B cell (primary cell): ENCODE measurements around the gene CPNE5. TPM values are rescaled to one million over a fixed set of nuclear protein-coding genes. Genes with fewer than 3 reads are reported as not detected.

Experiments
- ATAC-seq: fragments of 200-7000 bp; cut with Tn5 transposase; one replicate; pipeline ENCODE4 v1.10.0; 2021; ENCODE audit warnings: low read depth, mild to moderate bottlenecking, moderate number of reproducible peaks, moderate library complexity
- CTCF ChIA-PET: fragments of 350-600 bp; sonication (Branson Sonifier 250); formaldehyde crosslinking; loops from one replicate; lab custom pipeline; 2021; ENCODE audit warnings: antibody characterized with exemption, inconsistent platforms; lab: Charles Lee
- POLR2A ChIA-PET: fragments of 350-600 bp; sonication (Branson Sonifier 250); formaldehyde crosslinking; loops from one replicate; lab custom pipeline; 2021; ENCODE audit warnings: antibody characterized with exemption; lab: Charles Lee
- DNase-seq: peaks from one replicate; pipeline ENCODE4 v3.0.0; 2013
- H2AFZ ChIP-seq: 2 replicates; pipeline ENCODE4 v1.6.1; 2012; ENCODE audit warnings: mild to moderate bottlenecking, low read depth, low read length; ENCODE audit not compliant: insufficient read depth, poor library complexity, severe bottlenecking
- H3K27ac ChIP-seq, 2 donors: 1 replicate in 1 of 2; 2 replicates in 1 of 2; pipeline ENCODE4 v1.5.1; 2012 to 2013; ENCODE audit warnings: low read length in 2 of 2, mild to moderate bottlenecking in 2 of 2, moderate library complexity in 1 of 2
- H3K27me3 ChIP-seq, 4 experiments: fragments of 200-600 bp in 1 of 4; sonication (generic) in 1 of 4; replicated peaks in 1 of 4; 1 replicate in 2 of 4; 2 replicates in 2 of 4; pipeline versions ENCODE4 v1.6.1 to v1.7.0; 2013 to 2016; ENCODE audit warnings: low read length in 3 of 4, mild to moderate bottlenecking in 2 of 4, mixed read lengths in 1 of 4, moderate library complexity in 1 of 4; ENCODE audit not compliant: insufficient read depth in 4 of 4, control insufficient read depth in 3 of 4; ENCODE audit errors: control extremely low read depth in 1 of 4
- H3K36me3 ChIP-seq, 2 experiments: replicated peaks in 1 of 2; 1 replicate in 1 of 2; 2 replicates in 1 of 2; pipeline versions ENCODE4 v1.6.1 to v1.7.1; 2013; ENCODE audit warnings: low read length in 1 of 2; ENCODE audit not compliant: insufficient read depth in 2 of 2, control insufficient read depth in 1 of 2; ENCODE audit errors: control extremely low read depth in 1 of 2, extremely low read depth in 1 of 2
- H3K4me1 ChIP-seq, 2 donors: fragments of 200-600 bp in 1 of 2; sonication (generic) in 1 of 2; 1 replicate in 1 of 2; 2 replicates in 1 of 2; pipeline versions ENCODE4 v1.5.1 to v1.6.1; 2013 to 2017; ENCODE audit warnings: low read length in 2 of 2; ENCODE audit not compliant: control insufficient read depth in 2 of 2, insufficient read depth in 2 of 2
- H3K4me2 ChIP-seq: replicated peaks from 2 replicates; pipeline ENCODE3; 2012; ENCODE audit warnings: mild to moderate bottlenecking, low read depth, low read length; ENCODE audit not compliant: poor library complexity, severe bottlenecking
- H3K4me3 ChIP-seq, 5 experiments: fragments of 200-600 bp in 1 of 5; sonication (generic) in 1 of 5; 1 replicate in 3 of 5; 2 replicates in 2 of 5; pipeline versions ENCODE4 v1.5.1 to v1.7.0; 2011 to 2016; ENCODE audit warnings: low read length in 4 of 5, mild to moderate bottlenecking in 4 of 5, low read depth in 2 of 5, control low read depth in 1 of 5, moderate library complexity in 1 of 5; ENCODE audit not compliant: insufficient read depth in 1 of 5; ENCODE audit errors: control extremely low read depth in 1 of 5, extremely low read depth in 1 of 5
- H3K79me2 ChIP-seq: fragments of 200-600 bp; sonication (generic); one replicate; pipeline ENCODE4 v1.6.0; 2016; ENCODE audit warnings: low read length; ENCODE audit not compliant: control insufficient read depth, insufficient read depth
- H3K9ac ChIP-seq: fragments of 200-600 bp; sonication (generic); 2 replicates; pipeline ENCODE4 v1.6.1; 2017; ENCODE audit warnings: mild to moderate bottlenecking, low read length, moderate library complexity
- H3K9me3 ChIP-seq, 3 donors: one replicate each; pipeline versions ENCODE4 v1.6.1 to v1.7.1; 2013; ENCODE audit warnings: low read length in 2 of 3; ENCODE audit not compliant: control insufficient read depth in 2 of 3, insufficient read depth in 1 of 3; ENCODE audit errors: control extremely low read depth in 1 of 3
- H4K20me1 ChIP-seq: 2 replicates; pipeline ENCODE4 v1.6.0; 2012; ENCODE audit warnings: mild to moderate bottlenecking, low read length; ENCODE audit not compliant: insufficient read depth, control insufficient read depth, poor library complexity, severe bottlenecking
- H3K27ac Mint-ChIP-seq: one replicate; pipeline ENCODE4 v1.8.0; 2021; ENCODE audit warnings: mixed read lengths
- H3K27me3 Mint-ChIP-seq: one replicate; pipeline ENCODE4 v1.8.0; 2021; ENCODE audit warnings: mixed read lengths
- H3K4me1 Mint-ChIP-seq: one replicate; pipeline ENCODE4 v1.8.0; 2021; ENCODE audit warnings: mixed read lengths
- H3K4me3 Mint-ChIP-seq: one replicate; pipeline ENCODE4 v1.8.0; 2021; ENCODE audit warnings: mixed read lengths
- H3K9me3 Mint-ChIP-seq: one replicate; pipeline ENCODE4 v1.8.0; 2022; ENCODE audit warnings: mixed read lengths; ENCODE audit not compliant: insufficient read depth
- CTCF ChIP-seq: fragments of 200-600 bp; IDR thresholded peaks from one replicate; pipeline ENCODE4 v1.8.0; 2022; ENCODE audit warnings: antibody characterized with exemption, mild to moderate bottlenecking
- EZH2 ChIP-seq: IDR thresholded peaks from 2 replicates; pipeline ENCODE4 v1.6.1; 2012; ENCODE audit warnings: borderline replicate concordance, low read depth, mild to moderate bottlenecking, moderate library complexity, low read length; ENCODE audit not compliant: insufficient read depth, poor library complexity, severe bottlenecking
- WGBS: methylation state at CpG from one replicate; pipeline ENCODE4 v1.1.5; 2013; ENCODE audit warnings: missing lambda C conversion rate; ENCODE audit not compliant: insufficient coverage; 5-methylcytosine and 5-hydroxymethylcytosine counted together
- intact Hi-C: fragments of 100-400 bp; cut with micrococcal nuclease; formaldehyde crosslinking; loops from one replicate; pipeline ENCODE4 v1.10.0; 2022
- polyA plus RNA-seq: library from polyadenylated mRNA; depleted of rRNA; stranded (reverse); fragments of >200 nt; gene quantifications from 2 replicates; pipeline ENCODE4 v1.2.3, GENCODE V29; 2012
- total RNA-seq, 2 donors: library from RNA; stranded (reverse); fragments of 120-200 nt in 1 of 2; gene quantifications; 1 replicate in 1 of 2; 2 replicates in 1 of 2; pipeline versions ENCODE4 v1.2.3 to v1.2.4, GENCODE V29; 2013 to 2022

The CPNE5 gene
- total and polyA plus RNA-seq, 2 donors (not counting 1 experiment from before 2014, with no cell fraction given): 49.8 to 357 TPM

DNA sequence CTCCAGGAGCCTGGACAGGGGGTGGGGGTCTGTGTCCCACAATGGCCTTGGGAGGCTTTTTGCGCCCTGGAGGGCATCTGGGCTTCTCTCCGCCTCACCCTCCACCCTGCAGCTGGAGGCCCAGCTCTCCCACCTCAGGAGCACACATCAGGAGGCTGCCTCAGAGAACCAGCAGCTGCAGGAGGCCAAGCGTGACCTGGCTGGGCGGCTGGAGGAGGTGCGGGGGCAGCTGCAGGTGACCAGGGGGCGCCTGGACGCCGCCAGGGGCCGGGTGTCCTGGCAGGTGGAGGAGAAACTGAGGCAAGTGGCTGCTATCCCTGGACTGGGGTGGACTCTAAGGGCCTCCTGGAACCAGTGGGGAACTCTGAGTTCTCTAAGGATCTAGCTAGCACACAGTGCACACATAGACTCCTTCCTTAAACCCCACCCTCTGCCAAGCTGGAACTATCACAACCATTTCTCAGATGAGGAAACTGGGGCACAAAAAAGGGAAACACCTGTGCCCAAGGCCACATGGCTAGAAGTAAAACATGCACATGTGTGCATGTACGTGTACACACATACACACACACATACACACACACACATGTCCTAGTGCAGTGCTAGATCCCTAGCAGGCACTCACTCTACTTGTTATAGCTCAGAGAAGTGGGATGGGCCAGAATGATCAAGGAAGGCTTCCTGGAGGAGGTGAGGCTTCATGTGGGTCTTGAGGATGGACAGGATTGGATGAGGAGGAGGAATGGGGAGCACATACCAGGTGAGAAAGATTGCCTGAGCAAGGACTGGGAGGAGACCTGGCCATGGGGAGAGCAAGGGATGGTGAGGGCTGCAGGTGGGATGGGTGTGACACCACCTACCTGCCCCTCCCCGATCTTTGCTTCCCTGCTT is 118.7 kb downstream of the CPNE5 start:
- no peaks in the 10 kb centered on the region for H3K27me3 ChIP-seq
- peaks cover 29 to 32% of the 10 kb centered on the region in 2 donors for H3K4me1 ChIP-seq
- ChIA-PET POLR2A (interaction anchor here (0.7 to 1.1 kb wide), 2 partner anchors 33 to 60 kb away, joined by 3 to 5 read pairs; no protein-coding TSS in a partner anchor), CTCF (interaction anchor here (1.2 to 11.6 kb wide), 5 partner anchors 11 to 105 kb away, joined by 4 to 88 read pairs (median 19); partner anchors contain the start of gene CDKN1A)
- H3K36me3 ChIP-seq: no peaks in the 10 kb centered on the region
- no peak overlapping the region for H3K4me3 Mint-ChIP-seq
- H3K27ac ChIP-seq: no peak overlapping the region
- H3K9me3 Mint-ChIP-seq: no peaks in the 10 kb centered on the region
- peak overlapping the region; percentile 23 for H3K27ac Mint-ChIP-seq
- H4K20me1 ChIP-seq: no peaks in the 10 kb centered on the region
- H3K79me2 ChIP-seq: no peaks in the 10 kb centered on the region
- TF ChIP-seq EZH2: no peak
- TF ChIP-seq CTCF: no peak
- DNase-seq (no peak), ATAC-seq (peak; percentile 28)
- peak overlapping the region; percentile 50 for H3K4me2 ChIP-seq
- H3K27me3 Mint-ChIP-seq: no peaks in the 10 kb centered on the region
- 43% methylated on average over 8 of the region's 11 CpGs for WGBS
- no peak overlapping the region for H3K9ac ChIP-seq
- peaks cover 0 to 9% (median 0%) of the 10 kb centered on the region in 3 donors for H3K9me3 ChIP-seq
- no peak overlapping the region for H3K4me3 ChIP-seq
- peaks cover 30% of the 10 kb centered on the region for H3K4me1 Mint-ChIP-seq
- H2AFZ ChIP-seq: no peak overlapping the region
- intact Hi-C loops: loop anchor here (5.0 kb wide), 1 partner anchor 38 kb away; no protein-coding TSS in a partner anchor

- ATAC-seq: no peak
- no peaks in the 10 kb centered on the region for H3K36me3 ChIP-seq
- ChIA-PET POLR2A (interaction anchor here (0.8 kb wide), 1 partner anchor 36 kb away, joined by 4 read pairs; no protein-coding TSS in a partner anchor), CTCF (interaction anchor here (1.2 to 11.6 kb wide), 3 partner anchors 36 to 95 kb away, joined by 4 to 88 read pairs (median 19); partner anchors contain the start of gene CDKN1A)
- peaks cover 0 to 9% (median 0%) of the 10 kb centered on the region in 3 donors for H3K9me3 ChIP-seq
- Mint-ChIP-seq H3K27me3 (no peaks in the 10 kb centered on the region), H3K4me3 (no peak overlapping the region), H3K27ac (no peak overlapping the region), H3K9me3 (no peaks in the 10 kb centered on the region), H3K4me1 (peaks cover 17% of the 10 kb centered on the region)
- H3K4me2 ChIP-seq: no peak overlapping the region
- intact Hi-C loops: no loop called here
- DNase-seq: no peak
- peaks cover 17 to 19% of the 10 kb centered on the region in 2 donors for H3K4me1 ChIP-seq
- H3K4me3 ChIP-seq: no peak overlapping the region
- H4K20me1 ChIP-seq: no peaks in the 10 kb centered on the region
- H3K79me2 ChIP-seq: no peaks in the 10 kb centered on the region
- H3K9ac ChIP-seq: no peak overlapping the region
- WGBS: 91% methylated on average over 5 of the region's 7 CpGs
- H3K27ac ChIP-seq: no peak overlapping the region
- no peak overlapping the region for H2AFZ ChIP-seq
- H3K27me3 ChIP-seq: no peaks in the 10 kb centered on the region
- no peak for TF ChIP-seq EZH2
- TF ChIP-seq CTCF: no peak
Measured at GRCh38 chr6:36719126-36719525, 120.1 kb downstream of the CPNE5 start.
